Astrocyte (in vitro differentiated cells and primary cell): ENCODE measurements around the gene MREG. TPM values are rescaled to one million over a fixed set of nuclear protein-coding genes. Genes with fewer than 3 reads are reported as not detected.
A peak's percentile ranks its signal among the peaks of the same experiment; 100 is the strongest.

Source experiments
- DNase-seq: peaks from one replicate; pipeline ENCODE4 v3.0.0-alpha.2; 2010; ENCODE audit warnings: low read depth
- FAIRE-seq: peaks from 2 replicates; lab custom pipeline; 2011; peaks lifted over from hg19 to GRCh38; lab: Jason Lieb, UNC
- H2AFZ ChIP-seq: 2 replicates; pipeline ENCODE4 v1.6.0; 2012; ENCODE audit warnings: low read depth, low read length, inconsistent platforms
- H3K27ac ChIP-seq: 2 replicates; pipeline ENCODE4 v1.5.1; 2011; ENCODE audit warnings: low read depth, low read length, inconsistent platforms
- H3K27me3 ChIP-seq: 2 replicates; pipeline ENCODE4 v1.6.0; 2011; ENCODE audit warnings: low read length, inconsistent platforms; ENCODE audit not compliant: insufficient read depth
- H3K36me3 ChIP-seq: 2 replicates; pipeline ENCODE4 v1.5.1; 2011; ENCODE audit warnings: low read length, inconsistent platforms; ENCODE audit not compliant: insufficient read depth
- H3K4me1 ChIP-seq: 2 replicates; pipeline ENCODE4 v1.5.1; 2011; ENCODE audit warnings: low read length, inconsistent platforms; ENCODE audit not compliant: insufficient read depth
- H3K4me2 ChIP-seq: 2 replicates; pipeline ENCODE4 v1.6.0; 2012; ENCODE audit warnings: low read length, inconsistent platforms
- H3K4me3 ChIP-seq: 2 replicates; pipeline ENCODE4 v1.5.1; 2011; ENCODE audit warnings: low read depth, mild to moderate bottlenecking, low read length, inconsistent platforms; ENCODE audit not compliant: insufficient read depth
- H3K79me2 ChIP-seq: 2 replicates; pipeline ENCODE4 v1.6.0; 2012; ENCODE audit warnings: mild to moderate bottlenecking, low read length, inconsistent platforms; ENCODE audit not compliant: insufficient read depth
- H3K9ac ChIP-seq: 2 replicates; pipeline ENCODE4 v1.6.0; 2012; ENCODE audit warnings: mild to moderate bottlenecking, low read length, inconsistent platforms
- H3K9me3 ChIP-seq: 2 replicates; pipeline ENCODE4 v1.5.1; 2012; ENCODE audit warnings: low read depth, mild to moderate bottlenecking, low read length, inconsistent platforms; ENCODE audit not compliant: insufficient read depth
- H4K20me1 ChIP-seq: 2 replicates; pipeline ENCODE4 v1.6.0; 2012; ENCODE audit warnings: low read length, inconsistent platforms; ENCODE audit not compliant: insufficient read depth
- H3K27ac Mint-ChIP-seq: one replicate; pipeline ENCODE4 v1.8.0; 2021; ENCODE audit warnings: mild to moderate bottlenecking, mixed read lengths; ENCODE audit not compliant: unreplicated experiment
- H3K27me3 Mint-ChIP-seq: one replicate; pipeline ENCODE4 v1.8.0; 2021; ENCODE audit warnings: low read depth, mixed read lengths; ENCODE audit not compliant: unreplicated experiment
- H3K36me3 Mint-ChIP-seq: one replicate; pipeline ENCODE4 v1.8.0; 2021; ENCODE audit warnings: low read depth, mixed read lengths; ENCODE audit not compliant: unreplicated experiment
- H3K4me1 Mint-ChIP-seq: one replicate; pipeline ENCODE4 v1.8.0; 2021; ENCODE audit warnings: low read depth, mixed read lengths; ENCODE audit not compliant: unreplicated experiment
- H3K4me3 Mint-ChIP-seq: one replicate; pipeline ENCODE4 v1.8.0; 2021; ENCODE audit warnings: mild to moderate bottlenecking, moderate library complexity, mixed read lengths; ENCODE audit not compliant: unreplicated experiment
- H3K9me3 Mint-ChIP-seq: one replicate; pipeline ENCODE4 v1.8.0; 2021; ENCODE audit warnings: mild to moderate bottlenecking, mixed read lengths; ENCODE audit not compliant: unreplicated experiment
- EZH2 ChIP-seq: IDR thresholded peaks from 2 replicates; pipeline ENCODE4 v1.6.1; 2012; ENCODE audit warnings: mild to moderate bottlenecking, low read length, inconsistent platforms; ENCODE audit not compliant: insufficient read depth
- total RNA-seq: library from RNA; stranded (reverse); gene quantifications from 2 replicates; pipeline ENCODE4 v1.2.1, GENCODE V29; 2021
- TF ChIP-seq, protein P1 (sequence below): IDR thresholded peaks from 2 replicates; pipeline ENCODE4 v1.5.1; 2011; ENCODE audit warnings: low read depth, mild to moderate bottlenecking, inconsistent platforms, low read length, moderate library complexity; ENCODE audit not compliant: insufficient read depth

Gene MREG
- total RNA-seq, 1 donor from 2014 or later = 7.8 TPM

DNA sequence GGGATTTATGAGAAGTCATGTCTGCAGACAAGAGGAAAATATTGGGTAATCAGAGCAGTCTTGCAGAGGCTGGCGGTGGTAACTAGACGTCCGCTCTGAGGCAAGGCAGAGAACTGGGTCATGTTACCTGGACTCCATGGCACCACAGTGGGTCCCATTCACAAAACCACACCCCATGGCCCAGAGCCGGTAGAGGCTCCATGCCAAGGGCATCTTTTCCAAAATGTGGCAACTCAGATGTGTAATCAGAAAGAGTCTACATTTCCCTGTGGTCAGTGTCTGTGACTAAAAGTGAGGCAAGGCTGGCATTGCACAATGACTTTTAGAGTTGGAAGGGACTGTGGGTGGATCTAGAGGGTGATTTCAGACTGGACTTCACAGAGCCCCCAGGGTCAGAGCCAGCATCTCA lies 113.1 kb downstream of the MREG start:
- peaks cover 4% of the 10 kb centered on the region for H3K9me3 Mint-ChIP-seq
- no peak for DNase-seq

DNA sequence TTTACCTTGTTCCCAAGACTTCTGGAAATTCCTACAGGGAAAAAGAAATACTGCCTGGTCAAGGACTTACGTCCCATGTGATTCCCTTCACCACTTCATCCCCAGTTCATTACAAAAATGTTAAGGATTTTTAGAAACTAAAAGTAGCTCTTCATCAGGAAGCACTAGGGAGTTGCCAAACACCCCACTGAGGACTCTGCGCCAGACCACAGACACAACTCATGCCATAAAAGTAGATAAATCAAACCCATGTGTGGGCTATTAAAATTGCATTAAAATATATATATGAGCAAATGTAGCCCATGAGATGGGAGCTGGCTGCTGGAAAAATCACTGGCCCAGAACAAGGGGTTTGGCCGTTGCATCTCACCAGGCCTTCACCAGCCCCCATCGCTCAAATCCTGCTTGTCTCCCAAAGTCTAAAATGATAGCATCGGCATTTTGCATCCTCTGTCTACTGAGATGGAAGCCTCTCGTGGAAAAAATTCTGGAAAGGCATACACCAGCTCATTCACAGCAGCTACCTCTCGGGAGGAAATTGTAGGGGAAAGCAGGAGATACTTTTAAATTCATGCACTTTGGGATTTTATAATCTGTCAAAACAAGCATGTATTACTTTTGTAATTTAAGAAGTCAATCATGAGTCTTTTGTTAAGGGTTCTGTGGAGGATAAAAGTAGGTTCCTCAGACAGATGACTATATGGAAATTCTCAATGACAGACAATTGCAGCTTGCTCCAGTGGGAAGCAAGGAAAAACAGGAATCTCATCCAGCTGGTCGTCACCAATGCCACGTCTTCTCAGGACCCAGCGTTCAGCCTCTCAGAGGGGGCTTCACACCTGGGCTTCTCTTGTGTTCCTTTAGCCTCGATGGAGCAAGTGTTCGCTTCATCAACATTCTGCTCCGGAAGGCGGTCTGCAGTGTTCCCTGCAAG lies 113.9 kb downstream of the MREG start:
- no peaks in the 10 kb centered on the region for H3K36me3 Mint-ChIP-seq
- Histone ChIP-seq H3K27me3 (no peaks in the 10 kb centered on the region), H4K20me1 (no peaks in the 10 kb centered on the region), H3K4me1 (peaks cover 5% of the 10 kb centered on the region), H3K9ac (no peak overlapping the region), H3K9me3 (no peaks in the 10 kb centered on the region), H2AFZ (no peak overlapping the region), H3K4me3 (no peak overlapping the region), H3K79me2 (no peaks in the 10 kb centered on the region), H3K27ac (no peak overlapping the region), H3K36me3 (no peaks in the 10 kb centered on the region), H3K4me2 (no peak overlapping the region)
- DNase-seq (peak; percentile 74), FAIRE-seq (peak; percentile 23)
- no peak for TF ChIP-seq EZH2
- TF ChIP-seq, protein P1, sequence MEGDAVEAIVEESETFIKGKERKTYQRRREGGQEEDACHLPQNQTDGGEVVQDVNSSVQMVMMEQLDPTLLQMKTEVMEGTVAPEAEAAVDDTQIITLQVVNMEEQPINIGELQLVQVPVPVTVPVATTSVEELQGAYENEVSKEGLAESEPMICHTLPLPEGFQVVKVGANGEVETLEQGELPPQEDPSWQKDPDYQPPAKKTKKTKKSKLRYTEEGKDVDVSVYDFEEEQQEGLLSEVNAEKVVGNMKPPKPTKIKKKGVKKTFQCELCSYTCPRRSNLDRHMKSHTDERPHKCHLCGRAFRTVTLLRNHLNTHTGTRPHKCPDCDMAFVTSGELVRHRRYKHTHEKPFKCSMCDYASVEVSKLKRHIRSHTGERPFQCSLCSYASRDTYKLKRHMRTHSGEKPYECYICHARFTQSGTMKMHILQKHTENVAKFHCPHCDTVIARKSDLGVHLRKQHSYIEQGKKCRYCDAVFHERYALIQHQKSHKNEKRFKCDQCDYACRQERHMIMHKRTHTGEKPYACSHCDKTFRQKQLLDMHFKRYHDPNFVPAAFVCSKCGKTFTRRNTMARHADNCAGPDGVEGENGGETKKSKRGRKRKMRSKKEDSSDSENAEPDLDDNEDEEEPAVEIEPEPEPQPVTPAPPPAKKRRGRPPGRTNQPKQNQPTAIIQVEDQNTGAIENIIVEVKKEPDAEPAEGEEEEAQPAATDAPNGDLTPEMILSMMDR = no peak
- H3K27me3 Mint-ChIP-seq = no peaks in the 10 kb centered on the region
- peaks cover 4% of the 10 kb centered on the region for H3K9me3 Mint-ChIP-seq
- H3K4me3 Mint-ChIP-seq = no peak overlapping the region
- H3K4me1 Mint-ChIP-seq = peaks cover 26% of the 10 kb centered on the region
- no peak overlapping the region for H3K27ac Mint-ChIP-seq

More for the DNA sequence above, 113.1 kb downstream of the MREG start:
- Histone ChIP-seq H3K4me1 (peaks cover 5% of the 10 kb centered on the region), H3K27ac (no peak overlapping the region), H2AFZ (no peak overlapping the region), H3K9ac (no peak overlapping the region), H3K4me3 (no peak overlapping the region), H3K27me3 (no peaks in the 10 kb centered on the region), H4K20me1 (no peaks in the 10 kb centered on the region), H3K9me3 (no peaks in the 10 kb centered on the region), H3K36me3 (no peaks in the 10 kb centered on the region), H3K79me2 (no peaks in the 10 kb centered on the region), H3K4me2 (no peak overlapping the region)
- Mint-ChIP-seq H3K36me3 (no peaks in the 10 kb centered on the region), H3K4me3 (no peak overlapping the region), H3K27me3 (no peaks in the 10 kb centered on the region), H3K27ac (no peak overlapping the region), H3K4me1 (peaks cover 29% of the 10 kb centered on the region)
- FAIRE-seq = no peak
- no peak for TF ChIP-seq EZH2
- TF ChIP-seq, protein P1 = no peak

DNA sequence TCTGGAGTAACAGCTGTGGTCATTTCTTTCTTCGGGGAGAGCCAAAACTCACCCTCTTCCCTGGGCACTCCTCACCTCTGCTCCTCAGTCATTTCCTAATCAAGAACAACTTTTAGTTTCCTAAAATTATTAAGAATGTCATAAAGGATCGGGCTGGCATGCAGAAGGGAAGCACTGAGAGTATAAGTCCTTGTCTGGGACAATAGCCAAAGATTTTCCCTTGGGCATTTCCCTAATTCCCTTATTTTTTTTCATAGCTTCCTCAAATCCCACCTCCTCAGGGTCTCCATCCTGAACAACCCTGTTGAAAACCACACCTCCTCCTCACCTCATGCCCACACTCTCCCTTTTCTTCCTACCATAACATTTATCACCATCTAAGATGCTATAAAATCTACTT lies 115.0 kb downstream of the MREG start:
- Histone ChIP-seq H3K4me1 (no peaks in the 10 kb centered on the region), H4K20me1 (no peaks in the 10 kb centered on the region), H2AFZ (no peak overlapping the region), H3K4me2 (no peak overlapping the region), H3K27ac (no peak overlapping the region), H3K36me3 (no peaks in the 10 kb centered on the region), H3K9me3 (no peaks in the 10 kb centered on the region), H3K79me2 (no peaks in the 10 kb centered on the region), H3K9ac (no peak overlapping the region), H3K4me3 (no peak overlapping the region), H3K27me3 (no peaks in the 10 kb centered on the region)
- H3K27ac Mint-ChIP-seq = no peak overlapping the region
- peaks cover 4% of the 10 kb centered on the region for H3K9me3 Mint-ChIP-seq
- no peak for TF ChIP-seq EZH2
- TF ChIP-seq, protein P1 = no peak
- no peaks in the 10 kb centered on the region for H3K27me3 Mint-ChIP-seq
- no peak for DNase-seq
- peaks cover 17% of the 10 kb centered on the region for H3K4me1 Mint-ChIP-seq
- H3K36me3 Mint-ChIP-seq = no peaks in the 10 kb centered on the region
- H3K4me3 Mint-ChIP-seq = no peak overlapping the region
- no peak for FAIRE-seq
